ENCODE measurements around the gene HBA2. TPM values are rescaled to one million over a fixed set of nuclear protein-coding genes. Genes with fewer than 3 reads are reported as not detected.
"Not testable (repeated sequence)": the region's sequence is repeated elsewhere in the genome, so short reads cannot be mapped to it uniquely, and the experiment has no call there.

HBA2 gene
- total and polyA plus RNA-seq, 12 donors, result 1.9 to 1,723 (median 36.9) TPM; not detected in 2

- H3K4me1 ChIP-seq (replicated peaks in 1 of 2), result peaks cover under 1 to 8% of the 10 kb centered on the region in 2 donors
- peaks cover 12% of the 10 kb centered on the region for H3K27me3 ChIP-seq
- no peak overlapping the region for H3K27ac ChIP-seq
- TF ChIP-seq, protein P1, sequence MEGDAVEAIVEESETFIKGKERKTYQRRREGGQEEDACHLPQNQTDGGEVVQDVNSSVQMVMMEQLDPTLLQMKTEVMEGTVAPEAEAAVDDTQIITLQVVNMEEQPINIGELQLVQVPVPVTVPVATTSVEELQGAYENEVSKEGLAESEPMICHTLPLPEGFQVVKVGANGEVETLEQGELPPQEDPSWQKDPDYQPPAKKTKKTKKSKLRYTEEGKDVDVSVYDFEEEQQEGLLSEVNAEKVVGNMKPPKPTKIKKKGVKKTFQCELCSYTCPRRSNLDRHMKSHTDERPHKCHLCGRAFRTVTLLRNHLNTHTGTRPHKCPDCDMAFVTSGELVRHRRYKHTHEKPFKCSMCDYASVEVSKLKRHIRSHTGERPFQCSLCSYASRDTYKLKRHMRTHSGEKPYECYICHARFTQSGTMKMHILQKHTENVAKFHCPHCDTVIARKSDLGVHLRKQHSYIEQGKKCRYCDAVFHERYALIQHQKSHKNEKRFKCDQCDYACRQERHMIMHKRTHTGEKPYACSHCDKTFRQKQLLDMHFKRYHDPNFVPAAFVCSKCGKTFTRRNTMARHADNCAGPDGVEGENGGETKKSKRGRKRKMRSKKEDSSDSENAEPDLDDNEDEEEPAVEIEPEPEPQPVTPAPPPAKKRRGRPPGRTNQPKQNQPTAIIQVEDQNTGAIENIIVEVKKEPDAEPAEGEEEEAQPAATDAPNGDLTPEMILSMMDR (IDR thresholded peaks at IDR 0.05), result no peak
- no peak for TF ChIP-seq POLR2A (IDR thresholded peaks at IDR 0.05)
- H3K9me3 ChIP-seq (replicated peaks in 1 of 3), result no peaks in the 10 kb centered on the region
- no peaks in the 10 kb centered on the region for H3K36me3 ChIP-seq (replicated peaks in 1 of 2)
- 34 to 71% (median 60%) methylated on average over 7 to 18 of the region's 18 CpGs for WGBS, 4 donors
- DNase-seq, result no peak
- intact Hi-C loops (cut with DNase I), result no loop called here
- H3K4me3 ChIP-seq, result no peak overlapping the region
These were observed 11.9 kb upstream of the HBA2 start for GRCh38 chr16:160691-161190.

DNA sequence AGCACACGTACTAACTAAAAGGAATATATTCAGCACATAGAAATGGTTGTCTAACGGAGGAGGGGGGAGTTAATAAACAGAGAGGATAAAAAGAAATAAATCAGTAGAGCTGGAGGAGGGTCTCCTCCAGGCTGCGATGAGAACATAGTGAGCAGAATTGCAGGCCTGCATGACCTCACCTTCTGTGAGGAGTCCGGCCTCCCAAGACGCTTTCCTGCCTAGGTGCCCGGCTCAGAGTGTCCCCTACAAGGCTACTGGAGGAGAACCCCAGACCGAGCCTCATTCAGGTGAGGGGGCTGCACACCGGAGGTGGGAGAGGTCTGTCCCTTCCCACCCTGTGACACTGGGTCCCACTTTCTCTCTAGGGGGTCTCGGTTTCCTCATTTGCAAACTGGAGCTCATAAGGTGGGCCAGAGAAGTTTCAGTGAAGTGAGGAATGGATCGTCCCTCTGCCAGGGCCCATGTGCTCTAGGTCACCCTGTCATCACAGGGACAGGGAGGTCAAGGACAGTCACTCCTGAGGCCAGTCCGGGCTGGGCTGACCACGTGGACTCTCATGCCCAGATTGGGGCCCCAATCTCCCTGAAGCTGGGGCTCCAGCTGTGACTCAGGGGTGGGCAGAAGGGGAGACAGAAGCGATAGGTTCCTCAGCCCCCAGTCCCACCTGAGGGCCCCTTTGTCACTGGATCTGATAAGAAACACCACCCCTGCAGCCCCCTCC lies 10.2 kb upstream of the HBA2 start:
- WGBS, 4 donors, result 81 to 96% (median 89%) methylated on average over 9 to 13 of the region's 13 CpGs
- H3K4me3 ChIP-seq, result no peak overlapping the region
- no peak overlapping the region for H3K27ac ChIP-seq
- intact Hi-C loops (cut with DNase I), result no loop called here
- TF ChIP-seq, protein P1 (IDR thresholded peaks at IDR 0.05), result no peak
- TF ChIP-seq POLR2A (IDR thresholded peaks at IDR 0.05), result no peak
- no peaks in the 10 kb centered on the region for H3K36me3 ChIP-seq (replicated peaks in 1 of 2)
- no peak for DNase-seq
- H3K27me3 ChIP-seq, result peaks cover 24% of the 10 kb centered on the region
- peaks cover 7 to 16% of the 10 kb centered on the region in 2 donors for H3K4me1 ChIP-seq (replicated peaks in 1 of 2)
- H3K9me3 ChIP-seq (replicated peaks in 1 of 3), result no peaks in the 10 kb centered on the region

- H3K36me3 ChIP-seq (replicated peaks in 1 of 2); H3K4me3 ChIP-seq; DNase-seq; intact Hi-C loops (cut with DNase I); H3K27ac ChIP-seq; H3K9me3 ChIP-seq (replicated peaks in 1 of 3): not testable (repeated sequence)
- 75 to 92% (median 84%) methylated on average over 6 to 10 of the region's 10 CpGs; no CpG with 5 or more reads in 1 of the 4 donors for WGBS, 4 donors
- H3K27me3 ChIP-seq, result peaks cover 31% of the 10 kb centered on the region
- peaks cover 7 to 16% of the 10 kb centered on the region in 2 donors for H3K4me1 ChIP-seq (replicated peaks in 1 of 2)
These were observed 9.5 kb upstream of the HBA2 start for GRCh38 chr16:163139-163538.

- H3K36me3 ChIP-seq (replicated peaks in 1 of 2); intact Hi-C loops (cut with DNase I); H3K9me3 ChIP-seq (replicated peaks in 1 of 3); H3K4me3 ChIP-seq; H3K27ac ChIP-seq; DNase-seq: not testable (repeated sequence)
- Histone ChIP-seq H3K4me1 (replicated peaks in 1 of 2) (peaks cover 7 to 16% of the 10 kb centered on the region in 2 donors), H3K27me3 (peaks cover 37% of the 10 kb centered on the region)
- 10 to 27% methylated on average over 2 of the region's 3 CpGs; no CpG with 5 or more reads in 2 of the 4 donors for WGBS, 4 donors
These were observed 9.0 kb upstream of the HBA2 start for GRCh38 chr16:163696-164095.

DNA sequence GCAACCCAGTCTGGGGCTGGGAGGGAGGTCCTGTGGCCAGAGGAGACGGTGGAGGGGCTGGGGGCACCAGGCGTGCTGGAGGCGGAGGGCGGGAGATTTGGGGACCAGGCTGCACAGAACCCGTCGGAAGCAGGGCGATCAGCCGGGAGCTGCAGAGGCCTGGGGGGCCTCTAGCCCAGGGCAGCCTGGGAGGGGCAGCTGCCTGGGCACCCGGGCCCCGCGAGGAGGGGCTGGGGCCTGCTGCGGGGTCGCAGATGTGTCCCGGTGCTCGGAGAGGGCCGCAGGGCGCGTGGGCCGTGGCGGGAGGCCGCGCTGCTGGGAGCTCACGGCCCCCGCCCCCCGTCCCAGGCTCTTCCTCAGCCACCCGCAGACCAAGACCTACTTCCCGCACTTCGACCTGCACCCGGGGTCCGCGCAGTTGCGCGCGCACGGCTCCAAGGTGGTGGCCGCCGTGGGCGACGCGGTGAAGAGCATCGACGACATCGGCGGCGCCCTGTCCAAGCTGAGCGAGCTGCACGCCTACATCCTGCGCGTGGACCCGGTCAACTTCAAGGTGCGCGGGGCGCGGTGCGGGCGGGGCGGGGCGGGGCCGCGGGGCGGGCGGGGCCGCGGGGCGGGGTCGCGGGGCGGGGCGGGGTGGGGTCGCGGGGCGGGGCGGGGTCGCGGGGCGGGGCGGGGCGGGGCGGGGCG lies 8.4 kb upstream of the HBA2 start:
- H3K36me3 ChIP-seq (replicated peaks in 1 of 2); H3K27ac ChIP-seq; H3K4me3 ChIP-seq; DNase-seq; intact Hi-C loops (cut with DNase I); H3K9me3 ChIP-seq (replicated peaks in 1 of 3): not testable (repeated sequence)
- Histone ChIP-seq H3K27me3 (peaks cover 42% of the 10 kb centered on the region), H3K4me1 (replicated peaks in 1 of 2) (peaks cover 7 to 16% of the 10 kb centered on the region in 2 donors)
- WGBS, 4 donors, result 0% methylated on average over 23 of the region's 80 CpGs; no CpG with 5 or more reads in 3 of the 4 donors
